ENCODE results near the gene ARHGEF19.
A peak's percentile ranks its signal among the peaks of the same experiment; 100 is the strongest.
"Not testable (repeated sequence)": the region's sequence is repeated elsewhere in the genome, so short reads cannot be mapped to it uniquely, and the experiment has no call there.

ARHGEF19 gene

DNA sequence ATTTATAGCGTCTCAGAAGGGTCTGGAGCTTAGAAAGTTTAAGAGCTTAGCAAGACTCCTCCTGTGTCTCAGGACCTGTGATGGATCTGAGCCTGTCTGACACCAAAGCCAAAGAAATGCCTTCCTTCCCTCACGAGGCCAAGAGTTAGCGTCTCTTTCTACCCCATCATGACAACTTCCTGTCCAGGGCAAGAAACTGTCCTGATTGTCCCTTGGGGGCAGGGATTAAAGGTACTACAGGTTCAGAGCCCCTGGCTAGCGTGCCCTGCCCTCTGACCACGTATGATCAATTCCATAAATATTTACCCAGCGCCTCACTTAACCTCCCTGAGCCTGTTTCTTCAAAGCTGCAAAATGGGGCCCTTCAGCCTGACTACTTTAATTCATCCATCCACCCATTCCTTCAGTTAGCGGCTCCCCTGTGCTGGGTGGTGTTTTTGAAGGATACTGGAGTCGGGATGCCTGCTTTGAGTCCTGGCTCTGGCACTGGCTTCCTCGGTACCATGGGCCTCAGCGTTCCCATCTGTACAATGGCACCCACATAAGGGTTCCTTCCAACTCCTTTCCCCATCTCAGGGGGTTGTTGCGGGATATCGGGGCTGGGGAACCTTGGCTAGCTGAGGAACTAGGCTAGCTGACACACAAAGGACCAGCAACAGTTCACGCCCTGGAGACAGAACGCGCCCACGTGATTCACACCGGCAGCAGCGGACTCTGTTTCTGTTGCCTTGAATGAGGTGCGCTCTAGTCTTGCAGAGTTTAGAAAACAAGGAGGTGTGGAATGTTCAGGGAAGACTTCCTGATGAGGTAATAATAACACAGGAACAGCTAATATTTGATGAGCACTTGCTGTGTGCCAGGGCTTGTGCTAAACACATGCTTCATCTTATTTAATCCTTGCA lies 33.6 kb downstream of the ARHGEF19 start:
- no peak for DNase-seq

DNA sequence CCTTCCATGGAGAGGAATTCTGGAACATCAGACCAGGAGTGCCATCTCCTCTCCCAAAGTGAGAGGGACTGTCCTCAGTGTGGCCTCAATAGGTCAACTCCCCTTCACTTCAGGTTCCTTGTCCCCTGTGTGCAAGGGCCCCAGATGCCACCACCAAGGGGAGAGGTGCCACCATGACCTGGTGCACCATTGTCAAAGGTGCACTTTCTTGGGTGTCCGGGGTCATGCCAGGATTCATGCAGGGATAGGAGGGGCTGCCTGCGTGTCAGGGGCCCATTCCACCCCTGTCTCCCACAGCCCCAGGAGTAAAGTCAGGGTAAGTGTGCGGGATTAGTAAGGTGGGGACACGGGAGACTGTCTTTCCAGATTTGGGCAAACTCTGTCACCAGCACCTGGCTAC lies 35.1 kb downstream of the ARHGEF19 start:
- DNase-seq, result no peak

- DNase-seq, result no peak
Observed at GRCh38 chr1:16176653-16177052, 35.8 kb downstream of the ARHGEF19 start.

GRCh38 chr1:16175610-16176553 lies 36.6 kb downstream of the ARHGEF19 start:
- peak; percentile 58 for DNase-seq

GRCh38 chr1:16174886-16175598 lies 37.4 kb downstream of the ARHGEF19 start:
- DNase-seq, result no peak

DNA sequence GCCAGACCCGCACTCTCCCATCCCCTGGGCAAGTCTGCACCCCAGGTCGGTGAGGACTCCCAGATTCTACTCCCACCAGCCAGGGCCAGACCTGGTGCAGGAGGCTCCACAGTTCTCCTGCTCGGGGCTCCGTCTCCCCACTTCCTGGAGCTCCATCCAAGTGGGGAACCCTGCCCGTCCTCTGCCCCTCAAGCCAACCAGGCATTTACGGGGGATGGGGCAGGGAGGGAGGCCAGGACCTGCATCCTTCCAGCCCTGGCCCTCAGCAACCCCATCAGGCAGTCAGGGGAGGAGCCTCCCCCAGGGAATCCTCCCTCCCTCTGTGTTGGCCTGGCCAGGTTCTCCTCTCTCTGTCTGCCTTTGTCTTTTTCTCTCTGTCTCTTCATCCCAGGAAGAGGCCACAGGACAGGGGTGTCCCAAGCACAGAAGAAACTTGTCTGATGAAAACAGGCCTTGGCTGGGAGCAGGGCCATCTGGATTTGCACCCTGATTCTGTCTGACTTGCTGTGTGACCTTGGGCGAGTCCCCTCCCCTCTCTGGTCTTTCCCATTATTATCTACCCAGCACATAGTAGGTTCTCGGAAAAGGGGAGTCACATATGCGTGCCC lies 38.1 kb downstream of the ARHGEF19 start:
- DNase-seq, result no peak

DNA sequence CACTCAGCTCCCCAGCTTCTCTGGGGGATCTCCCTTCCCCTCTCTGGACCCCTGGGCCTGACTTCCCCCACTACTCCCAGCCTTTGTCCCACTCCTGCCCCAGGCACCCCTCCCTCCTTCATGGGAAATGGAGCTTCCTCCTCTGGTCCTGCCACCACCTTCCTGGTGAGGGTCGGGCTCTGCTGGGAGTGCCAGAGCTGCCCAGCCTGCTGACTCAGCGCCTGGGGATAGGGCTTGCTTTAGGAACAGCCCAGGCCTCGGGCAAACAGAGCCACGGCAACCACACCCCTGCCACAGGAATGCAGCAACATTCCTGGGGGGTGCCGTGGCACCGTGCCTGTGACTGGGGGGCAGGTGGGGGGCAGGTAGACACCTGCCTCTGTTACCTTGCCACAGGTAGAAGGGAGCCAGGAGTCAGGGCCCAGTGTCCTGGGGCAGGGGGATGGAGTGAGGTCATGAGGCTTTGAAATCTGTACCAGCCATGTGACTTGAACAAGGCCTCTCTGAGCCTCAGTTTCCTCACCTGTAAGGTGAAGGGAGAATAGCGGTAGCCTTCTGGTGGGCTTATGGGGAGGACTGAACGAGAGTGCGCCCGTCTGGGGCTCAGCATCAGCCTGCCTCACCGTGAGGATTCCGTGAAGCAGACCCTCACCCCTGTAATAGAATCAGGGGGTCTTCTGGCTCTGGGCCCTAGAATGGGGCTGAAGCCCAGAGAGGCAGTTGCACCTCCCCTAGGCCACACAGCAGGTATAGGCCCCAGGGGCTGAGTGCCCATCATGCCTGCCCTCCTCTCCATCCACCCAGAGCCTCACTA lies 38.8 kb downstream of the ARHGEF19 start:
- DNase-seq, result no peak

GRCh38 chr1:16172964-16173446 lies 39.4 kb downstream of the ARHGEF19 start:
- DNase-seq, result peak; percentile 73

DNA sequence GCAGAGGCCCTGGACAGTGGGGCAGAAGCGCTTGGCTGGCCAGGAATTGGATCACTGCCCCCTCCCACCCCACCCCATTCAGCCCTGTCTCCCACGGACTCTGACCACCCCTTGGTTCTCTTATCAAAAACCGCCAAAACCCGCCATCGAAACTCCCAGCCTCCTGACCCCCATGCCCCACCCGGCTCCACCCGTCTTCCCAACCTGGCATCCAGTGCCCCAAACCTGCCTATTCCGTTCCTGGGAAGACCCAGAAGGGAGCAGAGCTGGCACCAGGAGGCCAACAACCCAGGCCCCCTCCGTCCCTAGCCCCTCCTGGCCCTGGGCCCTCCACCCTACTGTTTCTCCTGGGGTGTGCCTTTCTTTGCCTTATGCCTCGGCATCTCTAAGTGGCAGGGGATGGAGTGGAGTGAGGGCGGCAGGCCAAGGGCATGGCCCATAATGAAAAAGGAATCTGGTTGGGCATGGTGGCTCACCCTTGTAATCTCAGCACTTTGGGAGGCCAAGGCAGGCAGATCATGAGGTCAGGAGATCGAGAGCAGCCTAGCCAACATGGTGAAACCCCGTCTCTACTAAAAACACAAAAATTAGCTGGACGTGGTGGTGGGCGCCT lies 40.1 kb downstream of the ARHGEF19 start:
- no peak for DNase-seq

DNA sequence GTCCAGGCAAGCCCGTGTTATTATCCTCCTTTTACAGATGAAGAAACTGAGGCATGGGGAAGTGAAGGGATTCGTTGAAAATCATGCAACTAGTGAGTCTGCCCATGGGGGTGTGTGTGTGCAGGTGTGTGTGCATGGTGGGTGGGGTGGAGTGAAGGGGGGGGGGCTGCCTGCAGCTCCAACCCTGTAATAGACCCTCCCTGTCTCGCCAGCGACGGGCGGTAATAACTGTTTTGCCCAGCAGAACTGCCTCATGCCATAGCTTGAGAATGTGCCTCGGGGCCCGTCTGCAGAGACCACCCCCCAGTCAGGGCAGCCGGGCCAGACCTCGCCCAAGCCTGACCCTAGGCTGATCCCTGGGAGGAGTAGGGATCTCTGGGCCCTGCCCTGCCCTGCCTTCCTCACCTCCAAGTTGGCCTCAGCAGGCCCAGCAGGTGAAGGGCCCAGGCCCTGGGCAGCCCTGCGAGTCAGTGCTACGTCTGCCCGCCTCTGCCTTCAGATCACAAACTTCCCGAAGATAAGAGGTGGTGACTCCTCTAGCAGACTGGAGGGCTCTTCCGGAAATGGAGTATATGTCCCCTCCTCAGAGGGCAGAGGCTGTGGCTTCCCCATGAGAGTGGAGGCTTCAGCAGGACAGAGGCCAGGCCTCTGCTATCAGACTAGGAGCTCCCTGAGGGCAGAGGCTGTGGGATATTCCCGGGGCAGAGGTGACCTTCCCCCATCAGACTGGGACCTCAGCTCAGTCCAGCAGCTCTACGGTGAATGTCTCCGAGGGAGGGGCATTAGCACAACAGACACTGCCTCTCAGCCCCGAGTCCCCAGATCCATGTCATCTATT lies 40.9 kb downstream of the ARHGEF19 start:
- DNase-seq, result no peak

DNA sequence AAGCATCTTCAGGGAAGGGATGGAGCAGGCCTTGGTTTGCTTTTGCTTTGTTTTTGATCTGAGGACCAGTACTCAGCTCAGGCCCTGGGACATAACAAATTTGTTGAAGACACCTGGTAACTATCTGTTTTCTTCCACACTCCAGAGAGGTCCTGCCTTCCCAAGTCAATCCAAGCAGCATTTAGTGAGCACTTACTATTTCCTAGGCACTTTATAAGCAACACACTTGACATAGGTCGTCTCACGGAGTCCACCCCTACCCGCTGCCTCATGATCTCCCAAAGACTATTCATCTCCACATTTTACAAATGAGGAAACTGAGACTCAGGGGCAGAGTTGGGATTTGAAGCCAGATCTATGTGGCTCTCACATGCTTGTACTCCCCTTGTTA lies 42.2 kb downstream of the ARHGEF19 start:
- DNase-seq, result no peak

GRCh38 chr1:16168622-16169360 lies 43.7 kb downstream of the ARHGEF19 start:
- no peak for DNase-seq

- not testable (repeated sequence) for DNase-seq
Observed at GRCh38 chr1:16168144-16168495, 44.3 kb downstream of the ARHGEF19 start.

DNA sequence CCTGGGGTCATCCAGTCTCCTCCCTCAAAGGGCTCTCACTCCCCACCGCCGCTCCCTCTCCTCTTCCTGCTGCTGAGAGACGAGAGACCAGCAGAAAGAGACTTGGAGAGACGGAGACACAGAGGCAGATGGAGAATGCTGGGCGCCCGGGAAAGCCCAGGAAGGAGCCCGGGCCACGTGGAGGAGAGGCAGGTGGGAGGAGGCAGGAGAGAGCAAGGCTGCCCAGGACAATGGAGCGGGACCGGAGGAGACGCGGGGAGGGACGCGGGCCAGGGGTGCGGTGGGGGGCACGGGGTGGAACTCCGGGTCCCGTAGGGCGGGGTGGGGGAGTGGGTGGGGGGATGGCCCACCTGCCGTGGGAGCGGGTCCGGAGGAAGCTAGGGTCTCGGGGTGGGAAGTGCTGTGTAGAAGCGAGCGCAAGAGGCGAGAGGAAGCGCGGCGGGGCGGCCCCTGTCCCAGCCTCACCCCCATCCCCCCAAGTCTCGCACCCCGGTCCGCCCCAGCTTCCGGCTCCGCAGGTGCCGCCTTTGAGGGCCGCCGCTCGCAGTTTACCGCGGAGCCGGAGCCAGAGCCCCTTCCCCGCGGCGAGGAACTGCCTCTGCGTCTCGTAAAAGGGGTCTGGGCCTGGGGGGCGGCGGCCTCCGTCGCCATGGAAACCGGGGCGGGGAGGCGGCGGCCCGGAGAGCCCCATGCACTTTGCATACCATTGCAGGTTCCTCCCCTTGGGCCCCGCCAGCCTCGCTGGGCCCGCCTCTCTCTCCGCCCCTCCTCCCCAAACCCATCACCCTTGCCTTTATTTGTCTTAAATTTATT lies 44.9 kb downstream of the ARHGEF19 start:
- no peak for DNase-seq

DNA sequence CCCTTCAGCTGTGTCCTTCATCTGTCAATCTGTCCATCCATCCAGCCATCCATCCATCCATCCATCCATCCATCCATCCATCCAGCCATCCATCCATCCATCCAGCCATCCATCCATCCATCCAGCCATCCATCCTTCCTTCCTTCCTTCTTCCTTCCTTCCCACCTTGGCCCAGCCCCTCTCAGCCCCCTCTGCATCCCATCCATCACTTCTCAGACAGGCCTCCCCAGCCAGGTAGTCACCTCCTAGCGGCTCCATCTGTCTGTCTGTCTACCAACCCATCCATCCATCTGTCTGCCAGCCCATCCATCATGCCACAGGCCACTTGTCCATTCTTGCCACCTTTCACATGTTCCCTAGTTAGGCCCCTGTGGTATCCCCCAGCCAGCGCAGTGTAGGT lies 46.3 kb downstream of the ARHGEF19 start:
- DNase-seq, result no peak

GRCh38 chr1:16165548-16165947 lies 46.9 kb downstream of the ARHGEF19 start:
- DNase-seq, result no peak

- DNase-seq, result no peak
Observed at GRCh38 chr1:16165073-16165364, 47.4 kb downstream of the ARHGEF19 start.

- DNase-seq, result no peak
Observed at GRCh38 chr1:16164213-16165072, 48.0 kb downstream of the ARHGEF19 start.
